Kidney epithelial cell (primary cell): ENCODE measurements around the gene DPF3. TPM values are rescaled to one million over a fixed set of nuclear protein-coding genes. Genes with fewer than 3 reads are reported as not detected.

Experiments
- DNase-seq: peaks from one replicate; pipeline ENCODE4 v3.0.0-alpha.2; 2010; ENCODE audit warnings: low read depth
- H3K27me3 ChIP-seq: 2 replicates; pipeline ENCODE4 v1.6.0; 2011; ENCODE audit warnings: low read length; ENCODE audit not compliant: control insufficient read depth, insufficient read depth
- H3K36me3 ChIP-seq: 2 replicates; pipeline ENCODE4 v1.5.1; 2011; ENCODE audit warnings: low read length; ENCODE audit not compliant: control insufficient read depth, insufficient read depth
- H3K4me3 ChIP-seq: 2 replicates; pipeline ENCODE4 v1.5.1; 2011; ENCODE audit warnings: low read depth, mild to moderate bottlenecking, control low read depth, low read length
- CTCF ChIP-seq: IDR thresholded peaks from 2 replicates; pipeline ENCODE4 v1.5.1; 2011; ENCODE audit warnings: mild to moderate bottlenecking, moderate library complexity, low read length, control low read depth, inconsistent platforms; ENCODE audit not compliant: insufficient read depth, poor library complexity, severe bottlenecking
- total RNA-seq: library from RNA; depleted of rRNA; stranded (reverse); fragments of >200 nt; gene quantifications from 2 replicates; pipeline ENCODE4 v1.2.3, GENCODE V29; 2015

DPF3 gene
- total RNA-seq, 1 donor from 2014 or later = 0.79 TPM

- TF ChIP-seq CTCF = no peak
- Histone ChIP-seq H3K27me3 (no peaks in the 10 kb centered on the region), H3K4me3 (no peak overlapping the region), H3K36me3 (no peaks in the 10 kb centered on the region)
- no peak for DNase-seq
These were observed 5.2 kb downstream of the DPF3 start for GRCh38 chr14:72888636-72889201.

GRCh38 chr14:72888192-72888591 is 5.7 kb downstream of the DPF3 start:
- DNase-seq = no peak
- no peaks in the 10 kb centered on the region for H3K36me3 ChIP-seq
- no peaks in the 10 kb centered on the region for H3K27me3 ChIP-seq
- H3K4me3 ChIP-seq = no peak overlapping the region
- no peak for TF ChIP-seq CTCF

GRCh38 chr14:72887514-72887913 is 6.4 kb downstream of the DPF3 start:
- Histone ChIP-seq H3K4me3 (no peak overlapping the region), H3K36me3 (no peaks in the 10 kb centered on the region), H3K27me3 (no peaks in the 10 kb centered on the region)
- no peak for DNase-seq
- no peak for TF ChIP-seq CTCF

GRCh38 chr14:72884386-72884785 is 9.5 kb downstream of the DPF3 start:
- DNase-seq = no peak
- no peaks in the 10 kb centered on the region for H3K36me3 ChIP-seq
- H3K27me3 ChIP-seq = no peaks in the 10 kb centered on the region
- H3K4me3 ChIP-seq = no peak overlapping the region
- no peak for TF ChIP-seq CTCF

- DNase-seq = no peak
- Histone ChIP-seq H3K4me3 (no peak overlapping the region), H3K36me3 (no peaks in the 10 kb centered on the region), H3K27me3 (no peaks in the 10 kb centered on the region)
- no peak for TF ChIP-seq CTCF
These were observed 9.9 kb downstream of the DPF3 start for GRCh38 chr14:72883961-72884360.

- H3K27me3 ChIP-seq = no peaks in the 10 kb centered on the region
- no peak for TF ChIP-seq CTCF
- no peak for DNase-seq
- no peak overlapping the region for H3K4me3 ChIP-seq
- H3K36me3 ChIP-seq = no peaks in the 10 kb centered on the region
These were observed 10.8 kb downstream of the DPF3 start for GRCh38 chr14:72883109-72883508.
